Suppressor macrophage treated with lipopolysaccharide for 4 hours (primary cell): ENCODE data around the gene RELCH.
"Not testable (repeated sequence)": the region's sequence is repeated elsewhere in the genome, so short reads cannot be mapped to it uniquely, and the experiment has no call there.

ENCODE experiments used
- DNase-seq: peaks from one replicate; pipeline ENCODE4 v3.0.0-alpha.2; 2020

Gene RELCH, protein sequence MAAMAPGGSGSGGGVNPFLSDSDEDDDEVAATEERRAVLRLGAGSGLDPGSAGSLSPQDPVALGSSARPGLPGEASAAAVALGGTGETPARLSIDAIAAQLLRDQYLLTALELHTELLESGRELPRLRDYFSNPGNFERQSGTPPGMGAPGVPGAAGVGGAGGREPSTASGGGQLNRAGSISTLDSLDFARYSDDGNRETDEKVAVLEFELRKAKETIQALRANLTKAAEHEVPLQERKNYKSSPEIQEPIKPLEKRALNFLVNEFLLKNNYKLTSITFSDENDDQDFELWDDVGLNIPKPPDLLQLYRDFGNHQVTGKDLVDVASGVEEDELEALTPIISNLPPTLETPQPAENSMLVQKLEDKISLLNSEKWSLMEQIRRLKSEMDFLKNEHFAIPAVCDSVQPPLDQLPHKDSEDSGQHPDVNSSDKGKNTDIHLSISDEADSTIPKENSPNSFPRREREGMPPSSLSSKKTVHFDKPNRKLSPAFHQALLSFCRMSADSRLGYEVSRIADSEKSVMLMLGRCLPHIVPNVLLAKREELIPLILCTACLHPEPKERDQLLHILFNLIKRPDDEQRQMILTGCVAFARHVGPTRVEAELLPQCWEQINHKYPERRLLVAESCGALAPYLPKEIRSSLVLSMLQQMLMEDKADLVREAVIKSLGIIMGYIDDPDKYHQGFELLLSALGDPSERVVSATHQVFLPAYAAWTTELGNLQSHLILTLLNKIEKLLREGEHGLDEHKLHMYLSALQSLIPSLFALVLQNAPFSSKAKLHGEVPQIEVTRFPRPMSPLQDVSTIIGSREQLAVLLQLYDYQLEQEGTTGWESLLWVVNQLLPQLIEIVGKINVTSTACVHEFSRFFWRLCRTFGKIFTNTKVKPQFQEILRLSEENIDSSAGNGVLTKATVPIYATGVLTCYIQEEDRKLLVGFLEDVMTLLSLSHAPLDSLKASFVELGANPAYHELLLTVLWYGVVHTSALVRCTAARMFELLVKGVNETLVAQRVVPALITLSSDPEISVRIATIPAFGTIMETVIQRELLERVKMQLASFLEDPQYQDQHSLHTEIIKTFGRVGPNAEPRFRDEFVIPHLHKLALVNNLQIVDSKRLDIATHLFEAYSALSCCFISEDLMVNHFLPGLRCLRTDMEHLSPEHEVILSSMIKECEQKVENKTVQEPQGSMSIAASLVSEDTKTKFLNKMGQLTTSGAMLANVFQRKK

DNA sequence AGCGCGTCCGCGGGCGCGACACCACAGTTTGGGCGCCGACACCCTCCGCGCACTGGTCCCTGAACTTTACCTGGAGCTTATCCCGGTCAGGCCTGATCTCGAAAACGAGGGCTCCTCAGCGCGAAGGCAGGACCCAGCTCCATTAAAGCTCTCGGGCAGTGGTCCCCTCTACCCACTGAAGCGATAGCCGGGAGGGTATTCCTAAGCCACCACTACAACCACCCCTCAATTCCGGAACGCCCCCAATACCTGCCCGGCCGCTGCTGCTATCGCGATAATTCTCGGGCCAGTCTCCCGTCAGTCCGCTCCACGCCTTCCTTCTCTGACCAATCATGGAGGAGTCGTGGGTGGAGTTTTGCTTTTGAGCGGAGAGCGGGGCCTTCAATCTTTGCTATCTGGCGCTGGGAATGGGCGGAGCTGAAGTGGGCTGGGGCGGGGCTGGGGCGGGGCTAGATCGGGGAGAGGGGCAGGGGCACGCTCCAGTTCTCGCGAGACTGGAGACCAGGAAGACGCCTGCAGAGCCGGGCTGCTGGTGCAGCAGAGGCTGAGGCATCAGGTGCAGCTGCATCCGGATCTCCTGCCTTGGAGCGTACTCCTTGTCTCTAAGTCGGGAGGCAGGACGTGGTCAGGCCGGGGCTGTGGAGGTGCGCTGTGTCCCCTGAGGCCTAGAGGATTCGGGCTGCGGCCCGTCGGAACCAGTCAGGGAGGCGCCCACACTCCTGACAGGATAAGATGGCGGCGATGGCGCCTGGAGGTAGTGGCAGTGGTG lies at the start of gene RELCH, which contains the start of gene PIGN:
Gene RELCH (plus strand): TSS at position 482 of the 769 bp plus-strand sequence. CDS start 251 bp downstream, at position 733.
Gene PIGN (minus strand): TSS at position 283 of the 769 bp plus-strand sequence. CDS start 25,703 bp downstream, outside the sequence.
- DNase-seq: peak; percentile 99

DNA sequence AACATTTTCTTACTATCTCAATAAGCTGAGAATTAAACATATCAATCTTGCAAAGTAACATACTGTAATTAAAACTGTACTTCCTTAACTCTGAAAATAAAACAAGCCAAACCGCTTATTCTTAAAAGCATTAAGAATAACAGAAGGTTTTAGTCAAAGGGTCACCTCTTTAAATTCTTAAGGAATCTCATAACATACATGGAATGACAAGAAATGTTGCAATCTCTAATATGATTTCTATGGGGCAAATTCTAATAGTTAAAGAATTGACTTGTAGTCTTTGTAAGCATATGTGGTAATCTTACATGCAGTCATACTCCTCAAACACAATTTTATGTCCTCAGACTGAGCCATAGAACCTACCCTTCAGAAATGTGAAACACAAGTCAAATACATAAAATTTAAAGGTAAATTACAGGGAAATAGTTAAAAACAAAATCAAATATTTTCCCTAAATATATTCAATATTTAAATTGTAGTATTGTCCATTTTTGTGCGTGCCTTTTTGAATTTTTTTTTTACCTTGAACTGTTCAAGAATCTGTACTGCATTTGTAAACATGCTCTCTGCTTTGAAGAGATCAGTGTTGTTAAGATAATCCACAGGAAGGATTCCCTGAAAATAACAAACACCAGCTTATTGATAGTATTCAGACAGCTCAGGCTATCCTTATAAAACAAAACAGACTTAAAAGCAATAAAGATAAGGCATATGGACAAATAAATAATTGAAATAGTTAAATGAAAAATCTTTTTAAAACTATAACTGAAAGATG lies 48.4 kb upstream of the RELCH start:
- DNase-seq: no peak

- peak; percentile 3 for DNase-seq
Measured at GRCh38 chr18:62140259-62140658, 46.8 kb upstream of the RELCH start.

GRCh38 chr18:62144338-62144737 lies 42.7 kb upstream of the RELCH start:
- DNase-seq: no peak

DNA sequence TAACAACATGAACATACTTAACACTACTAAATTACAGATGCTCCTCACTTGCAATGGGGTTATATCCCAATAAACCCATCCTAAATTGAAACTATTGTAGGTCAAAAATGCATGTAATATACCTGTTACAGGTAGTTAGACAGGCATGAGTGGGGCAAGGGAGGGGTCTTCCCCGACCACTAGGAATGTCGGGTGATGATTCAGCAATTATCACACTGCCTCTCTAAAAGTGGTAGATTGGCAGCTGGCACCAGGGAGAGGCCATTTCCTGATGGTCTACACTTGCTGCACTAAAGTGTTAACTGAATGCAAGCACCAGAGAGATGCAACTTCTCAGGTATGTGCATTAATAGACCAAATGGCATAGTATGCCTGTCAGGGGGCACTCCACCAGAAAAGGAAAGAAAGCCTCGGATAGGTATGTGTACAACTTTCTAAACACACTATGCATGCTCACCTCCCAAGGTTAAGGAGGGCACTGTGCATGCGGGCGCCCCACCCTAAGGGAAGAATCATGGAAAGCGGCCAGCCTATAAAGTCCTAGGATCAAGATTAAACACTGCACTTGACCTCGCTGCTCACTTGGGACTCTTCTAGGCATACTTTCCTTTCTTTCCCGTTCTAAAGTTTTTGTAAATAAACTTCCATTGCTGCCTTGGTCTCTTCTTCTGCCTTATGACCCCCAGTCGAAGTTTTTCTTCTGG lies 35.8 kb upstream of the RELCH start:
- no peak for DNase-seq

DNA sequence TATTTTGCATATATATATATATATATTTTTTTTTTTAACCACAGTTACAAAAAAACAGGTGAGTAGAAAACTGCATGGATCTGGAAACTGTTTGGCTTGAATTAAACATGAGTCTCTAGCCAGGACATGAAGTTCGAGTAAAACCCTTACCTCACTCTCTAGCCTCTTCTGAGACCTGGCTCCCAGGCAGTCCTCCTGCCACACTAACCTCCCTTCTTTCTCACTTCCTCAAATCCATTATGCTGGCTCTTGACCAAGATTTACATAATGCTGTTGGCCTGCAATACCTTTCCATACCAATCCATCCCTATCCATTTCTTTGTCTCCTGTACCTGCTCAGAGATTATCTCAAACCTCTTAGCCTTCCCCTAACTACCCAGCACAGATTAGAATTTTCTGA lies 34.2 kb upstream of the RELCH start:
- no peak for DNase-seq

DNA sequence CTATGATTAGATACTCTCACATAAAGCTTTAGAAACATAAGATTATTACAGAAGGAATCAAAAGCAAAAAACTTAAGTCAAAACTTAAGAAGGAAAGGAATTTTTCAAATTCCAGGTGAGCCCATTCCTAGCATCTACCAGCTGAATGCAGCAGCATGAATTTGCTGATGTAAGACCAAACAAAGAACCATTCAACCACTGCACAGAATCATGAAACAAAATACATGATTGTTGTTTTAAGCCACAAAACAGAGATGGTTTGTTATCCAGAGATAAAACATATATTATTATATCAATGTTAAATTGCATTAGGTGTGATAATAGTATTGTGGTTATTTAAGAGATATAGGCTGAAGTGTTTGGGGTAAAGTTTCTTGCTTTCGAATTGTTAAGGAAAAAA lies 29.2 kb upstream of the RELCH start:
- DNase-seq: no peak

DNA sequence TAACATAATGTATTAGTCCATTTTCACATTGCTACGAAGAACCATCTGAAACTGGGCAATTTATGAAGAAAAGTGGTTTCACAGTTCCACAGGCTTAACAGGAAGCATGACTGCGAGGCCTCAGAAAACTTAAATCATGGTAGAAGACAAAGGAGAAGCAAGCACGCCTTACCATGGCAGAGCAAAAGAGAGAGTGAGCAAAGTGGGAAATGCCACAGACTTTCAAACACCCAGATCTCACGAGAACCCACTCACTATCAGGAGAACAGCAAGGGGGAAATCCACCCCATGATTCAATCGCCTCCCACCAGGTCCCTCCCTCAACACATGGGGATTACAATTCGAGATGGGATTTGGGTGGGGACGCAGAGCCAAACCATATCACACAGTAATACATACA lies 22.7 kb upstream of the RELCH start:
- DNase-seq: no peak

DNA sequence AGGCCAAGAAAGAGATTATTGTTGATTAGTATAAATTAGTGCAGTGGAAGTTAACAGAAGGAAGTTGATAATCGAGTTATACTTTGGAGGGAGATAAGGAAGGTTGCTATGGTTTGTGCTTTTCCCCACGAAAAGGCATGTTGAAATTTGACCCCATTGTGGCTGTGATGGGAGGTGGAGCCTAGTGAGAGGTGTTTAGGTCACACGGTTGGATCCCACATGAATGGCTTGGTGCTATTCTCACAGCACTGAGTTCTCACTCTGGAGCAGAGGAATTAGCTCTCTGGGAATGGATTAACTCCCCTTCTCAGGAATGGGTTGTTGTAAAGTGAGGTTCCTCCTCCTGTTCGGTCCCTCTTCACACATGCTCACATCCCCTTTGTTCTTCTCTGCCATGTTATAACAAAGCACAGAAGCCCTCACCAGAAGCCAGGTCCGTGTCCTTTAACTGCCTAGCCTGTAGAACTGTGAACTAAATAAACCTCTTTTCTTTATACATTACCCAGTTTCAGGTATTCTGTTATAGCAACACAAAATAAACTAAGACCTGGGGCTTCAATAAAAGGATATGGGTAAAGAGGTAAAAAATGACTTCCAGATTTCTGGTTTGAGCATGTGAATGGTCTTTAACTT lies 22.1 kb upstream of the RELCH start:
- DNase-seq: no peak

GRCh38 chr18:62165583-62165982 lies 21.5 kb upstream of the RELCH start:
- no peak for DNase-seq

DNA sequence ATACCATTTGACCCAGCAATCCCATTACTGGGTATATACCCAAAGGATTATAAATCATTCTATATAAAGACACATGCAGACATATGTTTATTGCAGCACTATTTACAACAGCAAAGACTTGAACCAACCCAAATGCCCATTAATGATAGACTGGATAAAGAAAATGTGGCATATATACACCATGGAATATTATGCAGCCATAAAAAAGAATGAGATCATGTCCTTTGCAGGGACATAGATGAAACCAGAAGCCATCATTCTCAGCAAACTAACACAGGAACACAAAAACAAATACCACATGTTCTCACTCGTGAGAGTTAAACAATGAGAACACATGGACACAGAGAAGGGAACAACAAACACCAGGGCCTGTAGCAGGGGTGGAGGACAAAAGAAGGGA lies 20.5 kb upstream of the RELCH start:
- DNase-seq: not testable (repeated sequence)

DNA sequence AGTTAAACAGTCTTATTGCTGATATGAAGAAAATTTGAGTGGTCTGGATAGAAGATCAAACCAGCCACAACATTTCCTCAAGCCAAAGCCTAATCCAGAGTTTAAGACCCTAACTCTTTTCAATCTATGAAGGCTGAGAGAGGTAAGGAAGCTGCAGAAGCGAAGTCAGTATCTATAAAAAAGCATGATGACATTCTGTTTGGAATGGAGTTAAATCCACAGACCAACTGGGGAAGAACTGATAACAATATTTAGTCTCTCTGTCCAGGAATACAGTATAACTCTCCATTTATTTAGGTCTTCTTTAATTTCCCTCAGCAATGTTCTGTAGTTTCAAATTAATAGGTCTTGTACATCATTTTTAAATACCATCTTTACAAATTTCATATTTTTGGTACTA lies 16.2 kb upstream of the RELCH start:
- DNase-seq: no peak

- no peak for DNase-seq
Measured at GRCh38 chr18:62172298-62172697, 14.8 kb upstream of the RELCH start.

DNA sequence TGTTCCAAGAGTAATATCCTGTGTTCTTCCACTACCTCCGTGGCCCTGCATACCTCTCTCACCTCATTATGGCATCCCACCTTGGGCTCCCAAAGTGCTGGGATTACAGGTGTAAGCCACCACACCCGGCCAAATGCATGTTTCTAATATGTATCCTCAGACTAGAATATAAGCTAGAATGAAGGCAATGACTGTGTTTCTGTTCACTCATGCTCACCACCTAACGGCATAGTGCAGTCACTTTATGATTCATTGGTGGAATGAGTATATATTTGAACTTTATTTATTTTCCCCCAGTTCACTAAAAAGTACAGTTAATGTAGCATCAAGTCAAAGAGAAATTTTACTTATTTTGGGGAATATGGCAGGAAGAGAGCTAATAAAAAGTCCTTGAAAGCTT lies 11.5 kb upstream of the RELCH start:
- no peak for DNase-seq

- DNase-seq: no peak
Measured at GRCh38 chr18:62177271-62177670, 9.8 kb upstream of the RELCH start.

- DNase-seq: no peak
Measured at GRCh38 chr18:62179213-62179612, 7.8 kb upstream of the RELCH start.

DNA sequence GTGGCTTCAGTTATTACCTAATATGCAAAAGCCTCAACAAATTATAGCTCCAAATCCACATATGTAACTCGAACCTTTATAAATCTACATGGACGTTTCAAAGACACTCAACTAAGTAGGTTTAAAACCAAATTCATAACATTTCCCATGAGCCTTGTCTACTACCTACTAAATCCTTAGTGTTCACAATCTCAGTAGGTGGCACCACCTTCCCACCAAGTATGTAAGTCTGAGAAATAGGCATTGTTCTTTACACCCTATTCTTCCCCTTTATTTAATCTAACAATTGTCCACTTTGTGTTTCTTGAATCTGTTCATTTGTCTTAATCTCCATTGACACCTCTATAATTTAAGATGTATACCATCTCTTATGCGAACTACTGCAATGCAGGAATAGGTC lies 4.8 kb upstream of the RELCH start:
- DNase-seq: no peak

DNA sequence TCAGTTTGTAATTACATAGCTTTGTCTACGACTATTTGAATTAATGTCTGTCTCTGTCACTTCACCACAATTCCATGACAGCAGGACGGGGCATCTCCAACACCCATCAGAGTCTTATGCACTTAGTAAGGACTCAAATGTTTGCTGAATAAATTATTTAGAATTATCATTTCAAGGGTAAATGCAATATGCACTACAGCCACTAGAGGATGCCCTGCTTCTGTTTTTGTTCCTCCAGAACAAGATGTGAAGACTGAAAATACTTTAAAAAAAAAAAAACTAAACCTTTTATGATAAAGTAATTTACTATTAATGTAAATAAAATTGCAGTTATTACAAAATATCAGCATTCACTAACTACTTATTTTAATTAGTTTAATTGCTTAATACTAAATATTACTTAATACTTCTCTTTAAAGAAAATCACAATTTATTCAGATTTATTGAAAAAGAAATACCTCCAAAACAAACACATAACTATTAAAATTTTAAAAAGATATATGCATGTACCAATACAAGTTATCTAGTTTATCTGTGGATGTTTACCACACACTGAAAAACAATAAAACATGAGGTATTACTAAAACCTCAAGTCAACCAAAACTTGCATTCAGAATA lies 3.4 kb upstream of the RELCH start:
- peak; percentile 77 for DNase-seq

GRCh38 chr18:62186499-62186773 lies 619 bp upstream of the RELCH start:
- DNase-seq: peak; percentile 39
